ENCODE results near the gene SRR. TPM values are rescaled to one million over a fixed set of nuclear protein-coding genes. Genes with fewer than 3 reads are reported as not detected.
"Not testable (repeated sequence)": the region's sequence is repeated elsewhere in the genome, so short reads cannot be mapped to it uniquely, and the experiment has no call there.

SRR gene
- total RNA-seq, 1 experiment from 2014 or later = 7.7 TPM

DNA sequence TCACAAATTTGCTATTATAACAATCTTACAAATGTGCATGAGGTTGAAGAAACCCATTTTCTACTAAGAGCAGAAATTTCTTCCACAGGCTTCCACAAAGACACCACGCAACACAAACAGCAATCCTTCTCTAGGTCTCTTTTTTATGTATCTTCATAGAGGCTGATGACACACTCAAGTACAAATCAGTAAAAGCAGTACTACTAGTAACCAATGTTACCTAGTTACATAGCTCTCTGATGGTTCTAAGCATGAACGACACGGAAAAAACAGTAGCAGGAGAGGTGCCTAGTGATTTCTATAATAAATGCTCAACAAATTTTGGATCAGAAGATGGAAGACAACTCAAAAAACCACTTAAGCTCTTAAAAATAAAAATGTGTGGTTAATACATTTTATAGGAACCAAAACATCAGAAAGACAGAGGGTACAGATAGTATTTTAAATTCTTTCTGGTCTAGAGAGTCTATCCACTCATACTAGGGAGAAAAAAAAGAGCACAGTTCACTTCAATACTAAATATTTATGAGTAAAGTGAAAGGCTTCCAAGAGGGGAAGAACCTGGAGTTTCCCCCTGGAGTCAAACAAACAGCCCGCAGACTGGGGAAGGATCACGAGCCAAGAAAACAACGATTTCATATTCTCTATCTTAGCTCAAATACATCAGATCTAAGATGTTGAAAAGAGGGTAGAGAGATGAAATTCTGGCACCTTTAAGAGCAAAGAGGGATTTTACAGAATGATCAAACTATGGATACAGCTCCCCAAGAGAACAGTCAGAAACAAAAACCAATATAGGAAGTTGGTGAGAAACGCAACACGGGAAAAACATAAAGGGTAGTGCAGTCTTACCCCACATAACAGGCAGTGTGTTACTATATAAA, 40.3 kb upstream of the SRR start:
- ChIA-PET POLR2A (interaction anchor here (0.6 to 2.1 kb wide), 6 partner anchors 16 to 125 kb away, joined by 3 to 7 read pairs (median 3); partner anchors contain the start of genes SMG6 and SRR), CTCF (interaction anchor here (0.6 to 2.7 kb wide), 4 partner anchors 16 to 217 kb away, joined by 4 to 13 read pairs (median 6); no protein-coding TSS in a partner anchor)
- no peak for DNase-seq (ENCODE audit: unreplicated experiment)
- TF ChIP-seq CTCF (IDR thresholded peaks at IDR 0.05; ENCODE audit: unreplicated experiment) = no peak
- peaks cover 48% of the 10 kb centered on the region for H3K36me3 Mint-ChIP-seq (ENCODE audit: insufficient read depth, unreplicated experiment)
- H3K4me1 Mint-ChIP-seq (ENCODE audit: insufficient read depth, unreplicated experiment) = peaks cover 20% of the 10 kb centered on the region
- no peaks in the 10 kb centered on the region for H3K9me3 Mint-ChIP-seq (ENCODE audit: unreplicated experiment)
- H3K4me3 Mint-ChIP-seq (ENCODE audit: unreplicated experiment) = no peak overlapping the region
- intact Hi-C loops (cut with micrococcal nuclease) = no loop called here
- H3K27me3 Mint-ChIP-seq (ENCODE audit: insufficient read depth, unreplicated experiment) = no peaks in the 10 kb centered on the region
- peak overlapping the region; percentile 46 for H3K27ac Mint-ChIP-seq (ENCODE audit: low read depth, unreplicated experiment)
- no TSS peak for BruUV-seq (replicated peaks)

GRCh38 chr17:2264067-2264860, 39.5 kb upstream of the SRR start:
- BruUV-seq (replicated peaks) = no TSS peak
- CTCF ChIA-PET = interaction anchor here (0.6 to 2.7 kb wide), 5 partner anchors 16 to 241 kb away, joined by 3 to 13 read pairs (median 4); no protein-coding TSS in a partner anchor
- POLR2A ChIA-PET = interaction anchor here (0.8 to 1.2 kb wide), 4 partner anchors 8 to 71 kb away, joined by 3 read pairs; no protein-coding TSS in a partner anchor
- no peaks in the 10 kb centered on the region for H3K9me3 Mint-ChIP-seq (ENCODE audit: unreplicated experiment)
- H3K4me3 Mint-ChIP-seq (ENCODE audit: unreplicated experiment) = no peak overlapping the region
- peaks cover 20% of the 10 kb centered on the region for H3K4me1 Mint-ChIP-seq (ENCODE audit: insufficient read depth, unreplicated experiment)
- no peak for DNase-seq (ENCODE audit: unreplicated experiment)
- no peak for TF ChIP-seq CTCF (IDR thresholded peaks at IDR 0.05; ENCODE audit: unreplicated experiment)
- no peaks in the 10 kb centered on the region for H3K27me3 Mint-ChIP-seq (ENCODE audit: insufficient read depth, unreplicated experiment)
- peaks cover 46% of the 10 kb centered on the region for H3K36me3 Mint-ChIP-seq (ENCODE audit: insufficient read depth, unreplicated experiment)
- intact Hi-C loops (cut with micrococcal nuclease) = no loop called here
- H3K27ac Mint-ChIP-seq (ENCODE audit: low read depth, unreplicated experiment) = no peak overlapping the region

DNA sequence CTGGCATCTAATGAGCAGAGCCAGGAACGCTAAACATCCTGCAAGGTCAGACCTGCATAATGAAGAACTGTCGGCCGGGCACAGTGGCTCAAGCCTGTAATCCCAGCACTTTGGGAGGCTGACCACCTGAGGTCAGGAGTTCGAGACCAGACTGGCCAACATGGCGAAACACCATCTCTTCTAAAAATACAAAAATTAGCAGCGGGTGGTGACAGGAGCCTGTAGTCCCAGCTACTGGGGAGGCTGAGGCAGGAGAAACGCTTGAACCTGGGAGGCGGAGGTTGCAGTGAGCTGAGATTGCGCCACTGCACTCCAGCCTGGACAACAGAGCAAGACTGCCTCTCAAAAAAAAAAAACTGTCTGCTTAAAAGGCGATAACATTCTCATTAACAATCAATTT, 38.6 kb upstream of the SRR start:
- DNase-seq (ENCODE audit: unreplicated experiment); BruUV-seq (replicated peaks); H3K9me3 Mint-ChIP-seq (ENCODE audit: unreplicated experiment); H3K27me3 Mint-ChIP-seq (ENCODE audit: insufficient read depth, unreplicated experiment); H3K27ac Mint-ChIP-seq (ENCODE audit: low read depth, unreplicated experiment); intact Hi-C loops (cut with micrococcal nuclease); H3K4me3 Mint-ChIP-seq (ENCODE audit: unreplicated experiment): not testable (repeated sequence)
- Mint-ChIP-seq H3K36me3 (ENCODE audit: insufficient read depth, unreplicated experiment) (peaks cover 46% of the 10 kb centered on the region), H3K4me1 (ENCODE audit: insufficient read depth, unreplicated experiment) (peaks cover 20% of the 10 kb centered on the region)
- ChIA-PET POLR2A (interaction anchor here (1.2 kb wide), 1 partner anchor 7 kb away, joined by 3 read pairs; no protein-coding TSS in a partner anchor), CTCF (interaction anchor here (0.7 to 2.3 kb wide), 4 partner anchors 20 to 242 kb away, joined by 3 to 13 read pairs (median 4); no protein-coding TSS in a partner anchor)

GRCh38 chr17:2266045-2266864, 37.5 kb upstream of the SRR start:
- no peaks in the 10 kb centered on the region for H3K9me3 Mint-ChIP-seq (ENCODE audit: unreplicated experiment)
- H3K36me3 Mint-ChIP-seq (ENCODE audit: insufficient read depth, unreplicated experiment) = peaks cover 41% of the 10 kb centered on the region
- intact Hi-C loops (cut with micrococcal nuclease) = no loop called here
- DNase-seq (ENCODE audit: unreplicated experiment) = no peak
- BruUV-seq (replicated peaks) = no TSS peak
- ChIA-PET POLR2A (interaction anchor here (0.6 kb wide), 1 partner anchor 436 kb away, joined by 3 read pairs; no protein-coding TSS in a partner anchor), CTCF (interaction anchor here (0.6 to 1.7 kb wide), 3 partner anchors 15 to 22 kb away, joined by 3 to 5 read pairs (median 3); no protein-coding TSS in a partner anchor)
- no peak overlapping the region for H3K27ac Mint-ChIP-seq (ENCODE audit: low read depth, unreplicated experiment)
- peaks cover 20% of the 10 kb centered on the region for H3K4me1 Mint-ChIP-seq (ENCODE audit: insufficient read depth, unreplicated experiment)
- H3K4me3 Mint-ChIP-seq (ENCODE audit: unreplicated experiment) = no peak overlapping the region
- TF ChIP-seq CTCF (IDR thresholded peaks at IDR 0.05; ENCODE audit: unreplicated experiment) = no peak
- no peaks in the 10 kb centered on the region for H3K27me3 Mint-ChIP-seq (ENCODE audit: insufficient read depth, unreplicated experiment)
